ENCODE measurements around the gene PIEZO1. TPM values are rescaled to one million over a fixed set of nuclear protein-coding genes. Genes with fewer than 3 reads are reported as not detected.

PIEZO1 gene
- total and polyA plus RNA-seq, 2 donors (not counting 3 experiments of a cell fraction or from before 2014, with no cell fraction given), result 298 to 322 TPM

GRCh38 chr16:88723911-88724310, 61.1 kb downstream of the PIEZO1 start:
- TF ChIP-seq MYC (IDR thresholded peaks at IDR 0.05; ENCODE audit: low read depth, low read length) (no peak), POLR2A (IDR thresholded peaks at IDR 0.05; ENCODE audit: low read depth, low read length) (no peak), POLR2AphosphoS5 (IDR thresholded peaks at IDR 0.05; ENCODE audit: insufficient read depth, low read depth, low read length) (no peak), EZH2 (IDR thresholded peaks at IDR 0.05; ENCODE audit: borderline replicate concordance, low read depth, low read length, severe bottlenecking) (no peak), FOS (IDR thresholded peaks at IDR 0.05; ENCODE audit: borderline replicate concordance, insufficient read depth, low read length) (no peak), MAX (IDR thresholded peaks at IDR 0.05; ENCODE audit: insufficient read depth, insufficient read length) (no peak), CTCF (IDR thresholded peaks at IDR 0.05; ENCODE audit: extremely low read depth in 1 of 2, insufficient read depth in 1 of 2, low read depth in 1 of 2, low read length in 2 of 2) (no peak), JUN (IDR thresholded peaks at IDR 0.05; ENCODE audit: borderline replicate concordance, insufficient read depth, insufficient read length, low read depth) (no peak), GATA2 (IDR thresholded peaks at IDR 0.05; ENCODE audit: insufficient read depth, insufficient read length, low read depth, low read length) (no peak)
- H3K9me3 ChIP-seq (replicated peaks; ENCODE audit: control insufficient read depth, insufficient read depth, low read length), result no peaks in the 10 kb centered on the region
- H3K36me3 ChIP-seq (ENCODE audit: control insufficient read depth in 2 of 2, extremely low read depth in 1 of 2, insufficient read depth in 2 of 2, low read length in 2 of 2), result peaks cover 18 to 79% of the 10 kb centered on the region in 2 experiments
- no peak for DNase-seq (ENCODE audit: low read depth, low spot score)
- no peaks in the 10 kb centered on the region for H3K27me3 ChIP-seq (ENCODE audit: control insufficient read depth in 2 of 2, insufficient read depth in 2 of 2, low read length in 2 of 2)
- no peak overlapping the region for H3K9ac ChIP-seq (replicated peaks; ENCODE audit: extremely low read depth, insufficient read depth, low read length)
- no peaks in the 10 kb centered on the region for H4K20me1 ChIP-seq (replicated peaks; ENCODE audit: control insufficient read depth, extremely low read depth, insufficient read depth, low read length)
- H3K79me2 ChIP-seq (ENCODE audit: control insufficient read depth, insufficient read depth, low read length), result no peaks in the 10 kb centered on the region
- no peak overlapping the region for H3K4me2 ChIP-seq (ENCODE audit: insufficient read depth, low read length)
- H3K4me1 ChIP-seq (ENCODE audit: control insufficient read depth, extremely low read depth, insufficient read depth, low read length), result no peaks in the 10 kb centered on the region
- POLR2A ChIA-PET, result no interaction called here
- BruUV-seq (replicated peaks), result no TSS peak
- H3K4me3 ChIP-seq (replicated peaks in 1 of 3; ENCODE audit: insufficient read depth in 1 of 3, low read depth in 1 of 3, low read length in 3 of 3), result no peak overlapping the region
- H2AFZ ChIP-seq (ENCODE audit: low read depth, low read length), result no peak overlapping the region
- intact Hi-C loops (cut with micrococcal nuclease), result no loop called here
- no peak for FAIRE-seq
- no peaks in the 10 kb centered on the region for H3K9me1 ChIP-seq (replicated peaks; ENCODE audit: control insufficient read depth, extremely low read depth, insufficient read depth, low read length)
- H3K27ac ChIP-seq (ENCODE audit: insufficient read depth, low read depth, low read length), result no peak overlapping the region
- dilution Hi-C loops (cut with MboI; ENCODE audit: extremely low pct_ligation_motif_present, low sequenced_read_pairs), result no loop called here
- CTCF ChIA-PET, result interaction anchor here (4.1 kb wide), 1 partner anchor 13 kb away, joined by 19 read pairs; no protein-coding TSS in a partner anchor
